Measurements from ENCODE around the gene SNAP25. TPM values are rescaled to one million over a fixed set of nuclear protein-coding genes. Genes with fewer than 3 reads are reported as not detected.

The SNAP25 gene
- total and polyA plus RNA-seq, 9 of the 15 experiments (the other 6 are each of a cell fraction or from before 2014, with no cell fraction given): 0.07 TPM; not detected in 8

DNA sequence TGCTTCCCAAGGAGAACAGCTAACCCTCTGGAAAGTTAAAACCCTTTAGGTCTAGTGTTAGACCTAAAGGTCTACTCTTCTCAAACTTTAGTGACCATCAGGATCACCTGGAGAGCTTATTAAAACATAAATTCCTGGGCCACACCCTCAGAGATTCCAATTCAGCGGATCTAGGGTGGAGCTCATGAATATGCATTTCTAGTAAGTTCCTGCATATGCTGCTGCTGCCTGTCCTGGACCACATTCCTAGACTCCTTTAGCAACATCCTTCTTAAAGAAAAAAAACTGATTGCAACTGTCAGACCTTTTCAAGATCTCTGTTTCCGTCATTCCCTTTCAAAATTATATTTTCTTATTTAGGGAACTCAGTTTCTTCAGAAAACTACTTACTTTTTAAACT is 31.2 kb downstream of the SNAP25 start (continued):
- TF ChIP-seq E2F6 (IDR thresholded peaks at IDR 0.05; ENCODE audit: borderline replicate concordance in 1 of 2, extremely low read depth in 1 of 2, insufficient read depth in 1 of 2, insufficient read length in 1 of 2, low read depth in 1 of 2, low read length in 1 of 2, poor library complexity in 1 of 2, severe bottlenecking in 1 of 2) (no peak), ESRRB (CRISPR knock-in tag; IDR thresholded peaks at IDR 0.05; ENCODE audit: borderline replicate concordance) (no peak), MECOM (CRISPR knock-in tag; IDR thresholded peaks at IDR 0.05) (no peak), KDM1A (IDR thresholded peaks at IDR 0.05) (no peak), TAF9B (IDR thresholded peaks at IDR 0.05; ENCODE audit: partially characterized antibody) (no peak), TAF15 (IDR thresholded peaks at IDR 0.05; ENCODE audit: low read depth, low read length) (no peak), CREB5 (CRISPR knock-in tag; IDR thresholded peaks at IDR 0.05) (no peak), SAFB2 (IDR thresholded peaks at IDR 0.05; ENCODE audit: borderline replicate concordance, low read depth, low read length, severe bottlenecking) (no peak), STAT5B (CRISPR knock-in tag; IDR thresholded peaks at IDR 0.05) (no peak), ZEB2 (IDR thresholded peaks at IDR 0.05) (no peak)
